Neural cell (in vitro differentiated cells): Measurements from ENCODE around the gene PCDHB2. TPM values are rescaled to one million over a fixed set of nuclear protein-coding genes. Genes with fewer than 3 reads are reported as not detected.

ENCODE experiments used
- H2AFZ ChIP-seq: fragments of 200-600, 300-800 bp; sonication (generic), shearing (Covaris generic); 2 replicates; pipeline ENCODE4 v1.6.0; 2014; ENCODE audit warnings: low read depth, mild to moderate bottlenecking, antibody characterized with exemption, low read length, moderate library complexity
- H3F3A ChIP-seq: fragments of 200-600 bp; shearing (Covaris generic); 2 replicates; pipeline ENCODE4 v1.6.1; 2016; ENCODE audit warnings: mild to moderate bottlenecking, moderate library complexity, mixed read lengths, antibody characterized with exemption, low read length; ENCODE audit not compliant: insufficient read depth, poor library complexity, severe bottlenecking
- H3K27ac ChIP-seq: fragments of 200-600, 300-800 bp; sonication (generic), shearing (Covaris generic); 2 replicates; pipeline ENCODE4 v1.5.1; 2014; ENCODE audit warnings: mild to moderate bottlenecking, low read length, moderate library complexity
- H3K27me3 ChIP-seq: fragments of 300-800, 200-600 bp; sonication (generic), shearing (Covaris generic); 2 replicates; pipeline ENCODE4 v1.6.0; 2014; ENCODE audit warnings: mild to moderate bottlenecking, low read depth, low read length, moderate library complexity; ENCODE audit not compliant: insufficient read depth
- H3K36me3 ChIP-seq: fragments of 300-800, 200-600 bp; sonication (generic), shearing (Covaris generic); 2 replicates; pipeline ENCODE4 v1.5.1; 2014; ENCODE audit warnings: mild to moderate bottlenecking, antibody characterized with exemption, low read length, moderate library complexity; ENCODE audit not compliant: insufficient read depth
- H3K4me2 ChIP-seq: fragments of 300-800, 200-600 bp; sonication (generic), shearing (Covaris generic); 2 replicates; pipeline ENCODE4 v1.6.0; 2014; ENCODE audit warnings: mild to moderate bottlenecking, low read length
- H3K4me3 ChIP-seq: fragments of 300-800, 200-600 bp; sonication (generic), shearing (Covaris generic); 2 replicates; pipeline ENCODE4 v1.5.1; 2014; ENCODE audit warnings: mild to moderate bottlenecking, low read length, moderate library complexity
- H3K79me2 ChIP-seq: fragments of 200-600 bp; shearing (Covaris generic); replicated peaks from 2 replicates; pipeline ENCODE4 v1.6.0; 2014; ENCODE audit warnings: mild to moderate bottlenecking, low read length, moderate library complexity; ENCODE audit not compliant: insufficient read depth
- H3K9ac ChIP-seq: fragments of 300-800, 200-600 bp; sonication (generic), shearing (Covaris generic); 2 replicates; pipeline ENCODE4 v1.6.1; 2016; ENCODE audit warnings: mild to moderate bottlenecking, low read length, mixed read lengths
- H3K9me2 ChIP-seq: fragments of 200-600 bp; shearing (Covaris generic); 2 replicates; pipeline ENCODE4 v1.6.1; 2016; ENCODE audit warnings: mild to moderate bottlenecking, low read length, mixed read lengths; ENCODE audit not compliant: insufficient read depth
- H3K9me3 ChIP-seq: fragments of 200-600, 300-800 bp; sonication (generic), shearing (Covaris generic); 2 replicates; pipeline ENCODE4 v1.6.1; 2016; ENCODE audit warnings: mild to moderate bottlenecking, mixed run types, low read length, moderate library complexity, mixed read lengths
- H4K20me1 ChIP-seq: fragments of 200-600 bp; shearing (Covaris generic); 2 replicates; pipeline ENCODE4 v1.6.1; 2016; ENCODE audit warnings: mild to moderate bottlenecking, mixed run types; ENCODE audit not compliant: insufficient read depth
- CTCF ChIP-seq: fragments of 450-650 bp; IDR thresholded peaks from 2 replicates; pipeline ENCODE4 v1.5.1; 2014; ENCODE audit warnings: antibody characterized with exemption, mild to moderate bottlenecking, moderate library complexity; ENCODE audit not compliant: poor library complexity, severe bottlenecking
- EP300 ChIP-seq: fragments of 450-650 bp; conservative IDR thresholded peaks from 2 replicates; pipeline ENCODE4 v1.6.1; 2014; ENCODE audit warnings: antibody characterized with exemption, mild to moderate bottlenecking, moderate library complexity; ENCODE audit not compliant: poor library complexity, severe bottlenecking
- EZH2 ChIP-seq: fragments of 200-600, 300-800 bp; shearing (Covaris generic), sonication (generic); IDR thresholded peaks from 2 replicates; pipeline ENCODE4 v1.6.1; 2014; ENCODE audit warnings: antibody characterized with exemption, low read length, borderline replicate concordance, mild to moderate bottlenecking; ENCODE audit not compliant: insufficient read depth, poor library complexity, severe bottlenecking
- MXI1 ChIP-seq: fragments of 450-650 bp; conservative IDR thresholded peaks from 2 replicates; pipeline ENCODE4 v1.6.1; 2014; ENCODE audit warnings: antibody characterized with exemption, mild to moderate bottlenecking; ENCODE audit not compliant: poor library complexity, severe bottlenecking
- POLR2AphosphoS5 ChIP-seq: IDR thresholded peaks from 2 replicates; pipeline ENCODE4 v1.6.1; 2012
- RAD21 ChIP-seq: fragments of 450-650 bp; conservative IDR thresholded peaks from 2 replicates; pipeline ENCODE4 v1.6.1; 2014; ENCODE audit warnings: antibody characterized with exemption, mild to moderate bottlenecking, moderate library complexity
- REST ChIP-seq: IDR thresholded peaks from 2 replicates; pipeline ENCODE4 v1.6.1; 2012; ENCODE audit warnings: borderline replicate concordance
- SMC3 ChIP-seq: fragments of 450-650 bp; conservative IDR thresholded peaks from 2 replicates; pipeline ENCODE4 v1.6.1; 2014; ENCODE audit warnings: antibody characterized with exemption, mild to moderate bottlenecking, moderate library complexity; ENCODE audit not compliant: poor library complexity
- TAF1 ChIP-seq: IDR thresholded peaks from 2 replicates; pipeline ENCODE4 v1.6.1; 2012; ENCODE audit warnings: low read depth
- polyA plus RNA-seq: library from polyadenylated mRNA; depleted of rRNA; stranded (reverse); fragments of >200 nt; gene quantifications from 2 replicates; pipeline ENCODE4 v1.2.3, GENCODE V29; 2014

Gene PCDHB2
- polyA plus RNA-seq, 1 donor from 2014 or later: 103 TPM

GRCh38 chr5:141082228-141082627, 12.2 kb upstream of the PCDHB2 start:
- no peak overlapping the region for H3K4me2 ChIP-seq
- no peak overlapping the region for H2AFZ ChIP-seq
- H3F3A ChIP-seq: no peaks in the 10 kb centered on the region
- TF ChIP-seq TAF1 (no peak), SMC3 (no peak), CTCF (no peak), EP300 (no peak), EZH2 (no peak), RAD21 (no peak), MXI1 (no peak), REST (no peak), POLR2AphosphoS5 (no peak)
- H3K9me2 ChIP-seq: no peaks in the 10 kb centered on the region
- H3K79me2 ChIP-seq: no peaks in the 10 kb centered on the region
- no peak overlapping the region for H3K27ac ChIP-seq
- peaks cover 4% of the 10 kb centered on the region for H3K9me3 ChIP-seq
- H3K9ac ChIP-seq: no peak overlapping the region
- H3K4me3 ChIP-seq: no peak overlapping the region
- H4K20me1 ChIP-seq: no peaks in the 10 kb centered on the region
- H3K36me3 ChIP-seq: no peaks in the 10 kb centered on the region
- no peaks in the 10 kb centered on the region for H3K27me3 ChIP-seq

- H3K79me2 ChIP-seq: no peaks in the 10 kb centered on the region
- H3K9me2 ChIP-seq: no peaks in the 10 kb centered on the region
- H3K36me3 ChIP-seq: no peaks in the 10 kb centered on the region
- H2AFZ ChIP-seq: no peak overlapping the region
- H3K27me3 ChIP-seq: no peaks in the 10 kb centered on the region
- no peaks in the 10 kb centered on the region for H3K9me3 ChIP-seq
- peak; percentile 41 for TF ChIP-seq RAD21
- no peak for TF ChIP-seq EP300
- peak; percentile 18 for TF ChIP-seq SMC3
- no peak for TF ChIP-seq REST
- TF ChIP-seq EZH2: no peak
- H4K20me1 ChIP-seq: no peaks in the 10 kb centered on the region
- H3K27ac ChIP-seq: no peak overlapping the region
- H3F3A ChIP-seq: no peaks in the 10 kb centered on the region
- peak overlapping the region; percentile 48 for H3K4me3 ChIP-seq
- no peak overlapping the region for H3K4me2 ChIP-seq
- H3K9ac ChIP-seq: no peak overlapping the region
These were observed 9.9 kb upstream of the PCDHB2 start for GRCh38 chr5:141084487-141084989.
